22Rv1 (cell line): ENCODE measurements around the gene DNLZ.

Experiments used
- H3K27ac ChIP-seq: fragments of 450-650 bp; 2 replicates; pipeline ENCODE4 v1.5.1; 2017
- ZFX ChIP-seq: fragments of 450-650 bp; IDR thresholded peaks from 2 replicates; pipeline ENCODE4 v1.6.1; 2017; ENCODE audit warnings: antibody characterized with exemption, borderline replicate concordance
- TF ChIP-seq, protein P1 (sequence below): fragments of 450-650 bp; IDR thresholded peaks from 2 replicates; pipeline ENCODE4 v1.5.1; 2017; ENCODE audit warnings: mild to moderate bottlenecking

DNLZ gene

DNA sequence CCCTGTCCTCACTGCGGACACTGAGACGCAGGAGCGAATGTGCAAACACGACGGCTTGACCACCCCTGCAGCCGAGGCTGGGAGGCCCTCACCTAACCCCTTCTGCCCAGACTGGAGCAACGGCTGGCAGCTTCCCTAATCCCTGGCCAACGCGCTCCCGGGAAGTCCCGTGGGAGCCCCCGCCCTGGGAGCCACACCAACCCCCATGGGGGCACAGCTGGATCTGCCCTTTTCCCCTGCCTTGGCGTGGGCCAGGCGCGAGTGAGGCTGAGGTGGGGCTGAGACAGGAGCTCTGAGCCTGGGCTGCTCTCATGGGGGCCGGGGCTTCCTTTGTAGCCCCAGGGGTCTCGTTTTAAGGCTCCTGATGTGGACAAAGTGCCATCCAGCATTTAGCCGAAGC, 4.6 kb upstream of the DNLZ start:
- H3K27ac ChIP-seq, result no peak overlapping the region
- no peak for TF ChIP-seq ZFX
- TF ChIP-seq, protein P1, sequence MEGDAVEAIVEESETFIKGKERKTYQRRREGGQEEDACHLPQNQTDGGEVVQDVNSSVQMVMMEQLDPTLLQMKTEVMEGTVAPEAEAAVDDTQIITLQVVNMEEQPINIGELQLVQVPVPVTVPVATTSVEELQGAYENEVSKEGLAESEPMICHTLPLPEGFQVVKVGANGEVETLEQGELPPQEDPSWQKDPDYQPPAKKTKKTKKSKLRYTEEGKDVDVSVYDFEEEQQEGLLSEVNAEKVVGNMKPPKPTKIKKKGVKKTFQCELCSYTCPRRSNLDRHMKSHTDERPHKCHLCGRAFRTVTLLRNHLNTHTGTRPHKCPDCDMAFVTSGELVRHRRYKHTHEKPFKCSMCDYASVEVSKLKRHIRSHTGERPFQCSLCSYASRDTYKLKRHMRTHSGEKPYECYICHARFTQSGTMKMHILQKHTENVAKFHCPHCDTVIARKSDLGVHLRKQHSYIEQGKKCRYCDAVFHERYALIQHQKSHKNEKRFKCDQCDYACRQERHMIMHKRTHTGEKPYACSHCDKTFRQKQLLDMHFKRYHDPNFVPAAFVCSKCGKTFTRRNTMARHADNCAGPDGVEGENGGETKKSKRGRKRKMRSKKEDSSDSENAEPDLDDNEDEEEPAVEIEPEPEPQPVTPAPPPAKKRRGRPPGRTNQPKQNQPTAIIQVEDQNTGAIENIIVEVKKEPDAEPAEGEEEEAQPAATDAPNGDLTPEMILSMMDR, result no peak

DNA sequence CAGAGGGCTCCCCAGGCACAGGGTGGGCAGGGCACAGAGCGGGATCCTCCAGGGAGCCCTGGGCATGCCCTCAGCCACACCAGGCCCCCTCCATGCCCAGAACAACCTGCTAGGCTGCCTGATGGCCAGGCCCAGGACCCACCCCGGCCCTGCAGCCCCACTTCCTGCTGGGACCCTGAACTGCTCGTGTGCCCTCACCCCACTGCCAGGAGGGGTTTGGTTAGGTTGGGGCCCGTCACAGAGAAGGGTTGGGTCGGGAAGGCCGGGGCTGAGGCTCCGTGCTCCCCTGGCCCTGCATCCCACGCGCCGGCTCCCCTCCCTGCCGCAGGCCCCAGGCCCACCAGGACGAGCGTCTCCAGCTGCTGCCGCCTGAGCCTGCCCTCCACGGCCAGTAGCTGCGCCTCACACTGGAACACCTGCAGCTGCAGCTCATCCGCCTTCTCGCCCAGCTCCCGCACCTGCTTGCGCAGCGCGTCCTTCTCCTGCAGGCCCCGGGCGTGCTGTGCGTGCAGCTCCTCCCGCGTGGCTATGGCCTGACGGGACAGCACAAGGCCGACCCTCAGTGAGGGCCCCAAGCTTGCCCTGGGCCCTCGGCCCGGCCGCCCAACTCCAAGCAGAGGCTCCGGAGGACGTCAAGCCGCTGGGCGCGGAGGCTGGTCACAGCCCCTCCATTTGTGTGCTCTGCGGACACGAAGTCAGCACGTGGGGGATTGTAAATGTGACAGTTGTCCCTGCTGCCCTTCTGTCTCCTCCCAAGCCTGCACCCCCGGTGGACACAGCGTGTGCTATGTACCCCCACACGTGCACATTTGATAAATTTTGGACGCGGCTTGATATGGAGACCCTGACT, 4.0 kb upstream of the DNLZ start:
- TF ChIP-seq, protein P1, result no peak
- no peak for TF ChIP-seq ZFX
- H3K27ac ChIP-seq, result no peak overlapping the region

DNA sequence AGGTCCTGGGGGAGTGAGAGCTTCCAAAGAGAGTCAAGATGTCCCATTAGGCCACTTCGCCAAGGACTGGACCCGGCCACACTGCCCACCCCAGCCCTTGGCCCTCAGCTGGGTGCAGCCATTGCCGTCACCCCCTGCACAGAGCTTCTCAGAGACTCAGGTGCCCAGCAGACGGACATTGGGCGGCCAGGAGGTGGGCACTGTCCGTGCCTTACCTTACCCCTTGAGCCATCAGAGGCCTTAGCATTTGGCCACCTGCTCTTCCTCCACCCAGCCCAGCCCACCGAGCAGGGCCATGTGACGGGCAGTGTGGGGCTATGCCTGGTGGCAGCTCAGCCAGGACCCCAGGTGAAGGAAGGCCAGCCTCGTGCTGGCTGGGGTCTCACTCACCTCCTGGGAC, 3.3 kb upstream of the DNLZ start:
- no peak overlapping the region for H3K27ac ChIP-seq
- TF ChIP-seq, protein P1, result no peak
- no peak for TF ChIP-seq ZFX

DNA sequence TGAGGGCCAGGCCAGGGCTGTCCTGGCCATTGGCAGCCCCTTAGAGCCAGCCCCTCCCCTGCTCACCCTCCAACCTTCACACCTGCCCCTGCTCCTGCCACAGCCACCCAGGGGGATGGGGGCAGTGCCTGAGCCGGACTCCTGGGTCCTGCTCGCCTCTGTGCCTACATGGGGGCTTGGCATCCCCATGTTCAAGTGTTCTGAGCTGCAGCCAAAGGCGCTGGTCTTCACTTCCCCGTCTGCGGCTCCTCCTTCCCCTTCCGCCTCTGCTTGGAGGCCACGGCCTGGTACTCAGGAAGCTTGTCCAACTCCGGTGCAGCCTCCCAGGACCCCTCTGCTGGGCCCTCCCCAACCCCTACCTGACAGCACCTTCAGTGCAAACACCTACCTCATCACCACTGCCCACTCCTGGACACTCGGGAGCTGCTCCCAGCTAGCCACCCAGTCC, 2.3 kb upstream of the DNLZ start:
- no peak overlapping the region for H3K27ac ChIP-seq
- TF ChIP-seq ZFX, result no peak
- TF ChIP-seq, protein P1, result no peak

DNA sequence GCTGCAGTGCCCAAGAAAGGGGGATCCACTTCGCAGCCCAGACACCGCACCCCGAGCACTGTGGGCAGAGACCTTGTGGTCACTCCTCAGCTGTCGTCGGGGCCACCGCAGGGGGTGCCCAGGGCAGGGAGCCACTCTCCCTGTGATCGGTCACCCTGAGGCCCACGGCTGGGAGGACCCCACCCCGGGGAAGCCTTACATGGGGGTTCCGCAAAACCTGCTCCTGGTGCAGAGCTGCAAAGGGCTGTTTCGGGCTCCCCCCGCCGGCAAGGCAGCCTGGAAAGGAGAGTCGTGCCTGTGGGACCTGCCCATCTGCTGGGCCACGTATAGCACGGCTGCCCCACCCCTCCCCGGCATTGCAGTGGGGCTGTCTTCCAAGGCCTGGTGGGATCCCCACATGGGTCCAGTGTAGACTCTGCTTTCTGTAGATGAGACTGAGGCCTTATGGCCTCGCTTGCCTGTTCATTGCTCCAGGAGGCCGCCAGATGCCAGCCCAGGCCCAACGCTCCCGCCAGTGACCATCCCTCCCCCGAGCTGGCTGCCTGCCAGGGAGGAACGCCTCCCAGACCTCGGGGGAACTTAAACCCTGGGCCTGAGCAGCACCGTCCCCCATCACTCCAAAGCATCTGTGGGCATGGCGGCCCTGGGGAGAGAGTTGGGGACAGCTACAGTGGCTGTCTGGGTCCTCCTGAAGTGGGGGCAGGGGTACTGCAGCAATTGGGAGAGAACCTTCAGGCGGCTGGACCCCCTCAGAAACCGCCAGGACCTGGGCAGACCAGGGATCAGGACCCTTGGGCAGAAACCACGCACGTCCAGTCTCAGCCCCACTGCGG, 1.6 kb upstream of the DNLZ start:
- no peak overlapping the region for H3K27ac ChIP-seq
- TF ChIP-seq, protein P1, result no peak
- no peak for TF ChIP-seq ZFX

DNA sequence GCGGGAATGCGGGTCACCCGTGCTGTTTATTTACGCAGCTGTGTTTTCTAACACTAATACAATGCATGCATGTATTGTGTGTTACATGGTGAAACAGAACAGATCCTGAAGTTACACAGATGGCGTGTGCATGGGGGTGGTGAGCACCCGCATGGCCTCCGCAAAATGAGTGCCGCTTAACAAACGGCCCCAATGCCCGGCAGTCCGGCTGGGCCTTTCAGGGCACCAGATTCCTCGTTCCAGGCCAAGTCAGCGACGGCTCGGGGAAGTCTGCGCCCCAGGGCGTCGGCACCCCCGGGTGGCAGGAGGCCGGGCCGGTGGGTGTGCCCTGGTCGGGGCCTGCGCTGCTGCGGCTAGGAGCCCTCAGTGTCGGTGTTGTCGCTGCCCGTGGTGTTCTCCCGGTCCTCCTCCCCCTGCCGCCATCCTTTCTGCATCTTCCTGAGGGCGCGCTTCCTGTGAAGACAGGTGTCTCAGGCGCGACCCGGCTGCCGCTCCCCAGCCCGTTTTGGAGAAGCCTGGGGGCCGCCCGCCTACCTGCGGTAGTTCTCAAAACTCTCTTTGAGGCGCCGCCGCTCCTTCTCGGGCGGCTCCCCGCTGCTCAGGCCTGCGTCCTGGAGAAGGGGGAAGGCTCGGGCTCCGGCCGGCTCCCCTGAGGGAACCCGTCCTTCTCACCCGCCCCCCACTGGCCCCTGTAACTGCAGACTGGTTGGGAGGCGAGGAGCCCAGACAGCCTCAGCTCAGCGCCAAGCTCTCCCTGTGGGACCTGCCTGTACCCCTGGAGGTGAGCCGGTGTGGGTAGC, 605 bp upstream of the DNLZ start:
- H3K27ac ChIP-seq, result peak overlapping the region; percentile 94
- TF ChIP-seq, protein P1, result peak; percentile 69
- TF ChIP-seq ZFX, result no peak
